ENCODE results near the gene AP5S1. TPM values are rescaled to one million over a fixed set of nuclear protein-coding genes. Genes with fewer than 3 reads are reported as not detected.

The AP5S1 gene
- total and polyA plus RNA-seq, 2 of the 13 experiments (the other 11 are each of a cell fraction or from before 2014, with no cell fraction given) = 7.9 to 23.2 TPM

DNA sequence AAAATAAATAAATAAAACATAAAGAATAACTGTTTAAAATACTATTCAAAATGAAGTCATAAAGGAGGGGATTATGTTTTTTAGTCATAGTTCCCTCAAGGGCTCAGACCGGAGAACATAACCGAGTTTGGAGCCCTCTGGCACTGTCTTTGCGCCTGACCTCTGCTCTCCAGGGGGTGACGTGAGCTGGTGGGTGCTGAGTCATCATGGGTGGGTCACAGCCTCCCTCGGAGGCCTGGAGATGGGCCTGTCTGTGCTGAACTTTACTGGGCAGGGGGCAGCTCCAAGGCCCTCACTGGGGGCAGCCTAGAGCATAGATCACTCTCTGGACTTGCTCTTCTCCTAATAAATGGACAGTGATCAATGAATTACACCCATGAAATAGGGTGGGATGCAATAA, 23.1 kb downstream of the AP5S1 start (continued):
- TF ChIP-seq ZNF407 (CRISPR knock-in tag; IDR thresholded peaks at IDR 0.05; ENCODE audit: not compliant biosample characterization) (no peak), ZNF451 (CRISPR knock-in tag; IDR thresholded peaks at IDR 0.05) (no peak), ZFP82 (CRISPR knock-in tag; IDR thresholded peaks at IDR 0.05; ENCODE audit: borderline replicate concordance) (no peak), RBFOX2 (IDR thresholded peaks at IDR 0.05; ENCODE audit: low read depth, low read length) (no peak), ZHX2 (IDR thresholded peaks at IDR 0.05; ENCODE audit: low read depth) (peak; percentile 76; the same call in 1 of the 2 replicates), ZHX2 (CRISPR knock-in tag; IDR thresholded peaks at IDR 0.05; ENCODE audit: borderline replicate concordance) (no peak), ZNF547 (CRISPR knock-in tag; IDR thresholded peaks at IDR 0.05) (no peak), HMGA1 (CRISPR knock-in tag; conservative IDR thresholded peaks at IDR 0.05) (no peak), SIX1 (CRISPR knock-in tag; IDR thresholded peaks at IDR 0.05; ENCODE audit: borderline replicate concordance) (no peak), ZBTB1 (CRISPR knock-in tag; IDR thresholded peaks at IDR 0.05; ENCODE audit: borderline replicate concordance) (no peak), ETV5 (CRISPR knock-in tag; IDR thresholded peaks at IDR 0.05; ENCODE audit: borderline replicate concordance) (no peak)
- TF ChIP-seq, protein P1, sequence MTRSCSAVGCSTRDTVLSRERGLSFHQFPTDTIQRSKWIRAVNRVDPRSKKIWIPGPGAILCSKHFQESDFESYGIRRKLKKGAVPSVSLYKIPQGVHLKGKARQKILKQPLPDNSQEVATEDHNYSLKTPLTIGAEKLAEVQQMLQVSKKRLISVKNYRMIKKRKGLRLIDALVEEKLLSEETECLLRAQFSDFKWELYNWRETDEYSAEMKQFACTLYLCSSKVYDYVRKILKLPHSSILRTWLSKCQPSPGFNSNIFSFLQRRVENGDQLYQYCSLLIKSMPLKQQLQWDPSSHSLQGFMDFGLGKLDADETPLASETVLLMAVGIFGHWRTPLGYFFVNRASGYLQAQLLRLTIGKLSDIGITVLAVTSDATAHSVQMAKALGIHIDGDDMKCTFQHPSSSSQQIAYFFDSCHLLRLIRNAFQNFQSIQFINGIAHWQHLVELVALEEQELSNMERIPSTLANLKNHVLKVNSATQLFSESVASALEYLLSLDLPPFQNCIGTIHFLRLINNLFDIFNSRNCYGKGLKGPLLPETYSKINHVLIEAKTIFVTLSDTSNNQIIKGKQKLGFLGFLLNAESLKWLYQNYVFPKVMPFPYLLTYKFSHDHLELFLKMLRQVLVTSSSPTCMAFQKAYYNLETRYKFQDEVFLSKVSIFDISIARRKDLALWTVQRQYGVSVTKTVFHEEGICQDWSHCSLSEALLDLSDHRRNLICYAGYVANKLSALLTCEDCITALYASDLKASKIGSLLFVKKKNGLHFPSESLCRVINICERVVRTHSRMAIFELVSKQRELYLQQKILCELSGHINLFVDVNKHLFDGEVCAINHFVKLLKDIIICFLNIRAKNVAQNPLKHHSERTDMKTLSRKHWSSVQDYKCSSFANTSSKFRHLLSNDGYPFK (CRISPR knock-in tag; IDR thresholded peaks at IDR 0.05; ENCODE audit: borderline replicate concordance) = no peak

Measured in HepG2 (cell line).